HEK293 (cell line): Measurements from ENCODE around the gene UTP11.

Experiments used
- CTCF ChIA-PET: fragments of 350-600 bp; formaldehyde crosslinking; extraction: SDS; loops from one replicate; lab custom pipeline; 2021; ENCODE audit warnings: antibody characterized with exemption; lab: Yijun Ruan, JAX
- POLR2A ChIA-PET: fragments of 300-600 bp; formaldehyde crosslinking; extraction: SDS; loops from one replicate; lab custom pipeline; 2020; ENCODE audit warnings: antibody characterized with exemption, inconsistent platforms; lab: Yijun Ruan, JAX
- H3K27ac ChIP-seq: fragments of 200-500 bp; sonication (Bioruptor generic); 2 replicates; pipeline ENCODE4 v1.5.1; 2014; ENCODE audit warnings: low read depth, low read length, control low read depth, inconsistent platforms; ENCODE audit errors: extremely low read depth
- H3K36me3 ChIP-seq, 2 experiments: fragments of 200-500 bp in 1 of 2; sonication (Bioruptor generic) in 1 of 2; 1 replicate in 1 of 2; 2 replicates in 1 of 2; pipeline ENCODE4 v1.5.1; 2014 to 2017; ENCODE audit warnings: inconsistent platforms in 2 of 2, low read length in 2 of 2; ENCODE audit not compliant: control insufficient read depth in 2 of 2, insufficient read depth in 1 of 2
- H3K4me1 ChIP-seq: fragments of 200-500 bp; sonication (Bioruptor generic); 2 replicates; pipeline ENCODE4 v1.5.1; 2014; ENCODE audit warnings: mild to moderate bottlenecking, low read length, inconsistent platforms; ENCODE audit not compliant: control insufficient read depth, insufficient read depth
- H3K4me3 ChIP-seq: 2 replicates; pipeline ENCODE4 v1.5.1; 2011; ENCODE audit warnings: low read depth, mild to moderate bottlenecking, control low read depth, low read length, moderate library complexity
- H3K9me3 ChIP-seq: fragments of 200-500 bp; sonication (Bioruptor generic); 2 replicates; pipeline ENCODE4 v1.5.1; 2014; ENCODE audit warnings: low read depth, low read length, inconsistent platforms; ENCODE audit not compliant: control insufficient read depth, insufficient read depth
- EGR2 ChIP-seq: fragments of 450-650 bp; formaldehyde crosslinking; IDR thresholded peaks from 2 replicates; pipeline ENCODE4 v1.5.1; 2016; ENCODE audit warnings: low read depth, missing biosample characterization, missing genetic modification characterization
- FEZF1 ChIP-seq: fragments of 450-650 bp; formaldehyde crosslinking; IDR thresholded peaks from 2 replicates; pipeline ENCODE4 v1.5.1; 2016; ENCODE audit warnings: missing biosample characterization, missing genetic modification characterization
- HOXD13 ChIP-seq: sonication (generic); formaldehyde crosslinking; IDR thresholded peaks from 2 replicates; pipeline ENCODE4 v1.8.0; 2022; ENCODE audit warnings: missing genetic modification reagents, borderline replicate concordance
- REPIN1 ChIP-seq: fragments of 450-650 bp; formaldehyde crosslinking; IDR thresholded peaks from 2 replicates; pipeline ENCODE4 v1.5.1; 2017; ENCODE audit warnings: missing biosample characterization, missing genetic modification characterization, low read depth
- ZBTB17 ChIP-seq: fragments of 450-650 bp; formaldehyde crosslinking; IDR thresholded peaks from 2 replicates; pipeline ENCODE4 v1.5.1; 2016; ENCODE audit warnings: missing biosample characterization, missing genetic modification characterization
- ZBTB7A ChIP-seq: fragments of 450-650 bp; formaldehyde crosslinking; IDR thresholded peaks from 2 replicates; pipeline ENCODE4 v1.5.1; 2016; ENCODE audit warnings: low read depth, missing biosample characterization, missing genetic modification characterization
- ZBTB8A ChIP-seq: fragments of 450-650 bp; formaldehyde crosslinking; IDR thresholded peaks from 2 replicates; pipeline ENCODE4 v1.5.1; 2016; ENCODE audit warnings: missing biosample characterization, missing genetic modification characterization
- ZEB2 ChIP-seq: fragments of 450-650 bp; formaldehyde crosslinking; IDR thresholded peaks from 2 replicates; pipeline ENCODE4 v1.5.1; 2016; ENCODE audit warnings: missing biosample characterization, missing genetic modification characterization
- ZFP69B ChIP-seq: fragments of 450-650 bp; formaldehyde crosslinking; IDR thresholded peaks from 2 replicates; pipeline ENCODE4 v1.5.1; 2016; ENCODE audit warnings: missing biosample characterization, missing genetic modification characterization
- ZNF114 ChIP-seq: fragments of 450-650 bp; formaldehyde crosslinking; IDR thresholded peaks from 2 replicates; pipeline ENCODE4 v1.5.0; 2017; ENCODE audit warnings: missing biosample characterization, missing genetic modification characterization
- ZNF2 ChIP-seq: fragments of 450-650 bp; formaldehyde crosslinking; IDR thresholded peaks from 2 replicates; pipeline ENCODE4 v1.5.1; 2016; ENCODE audit warnings: missing biosample characterization, missing genetic modification characterization
- ZNF211 ChIP-seq: fragments of 450-650 bp; formaldehyde crosslinking; IDR thresholded peaks from 2 replicates; pipeline ENCODE4 v1.5.1; 2016; ENCODE audit warnings: low read depth, missing biosample characterization, missing genetic modification characterization
- ZNF324 ChIP-seq: fragments of 450-650 bp; formaldehyde crosslinking; IDR thresholded peaks from 2 replicates; pipeline ENCODE4 v1.5.1; 2016; ENCODE audit warnings: missing biosample characterization, missing genetic modification characterization
- ZNF473 ChIP-seq: fragments of 450-650 bp; formaldehyde crosslinking; IDR thresholded peaks from 2 replicates; pipeline ENCODE4 v1.5.1; 2017; ENCODE audit warnings: missing biosample characterization, missing genetic modification characterization
- ZNF501 ChIP-seq: fragments of 450-650 bp; formaldehyde crosslinking; IDR thresholded peaks from 2 replicates; pipeline ENCODE4 v1.5.1; 2016; ENCODE audit warnings: missing biosample characterization, missing genetic modification characterization
- ZNF529 ChIP-seq: fragments of 450-650 bp; formaldehyde crosslinking; IDR thresholded peaks from 2 replicates; pipeline ENCODE4 v1.5.1; 2017; ENCODE audit warnings: missing genetic modification characterization, missing biosample characterization; ENCODE audit not compliant: insufficient replicate concordance
- ZNF549 ChIP-seq: fragments of 450-650 bp; IDR thresholded peaks from 2 replicates; pipeline ENCODE4 v1.5.1; 2018; ENCODE audit warnings: missing biosample characterization, missing genetic modification characterization, mild to moderate bottlenecking, inconsistent platforms, moderate library complexity
- ZNF558 ChIP-seq: fragments of 450-650 bp; formaldehyde crosslinking; IDR thresholded peaks from 2 replicates; pipeline ENCODE4 v1.5.1; 2016; ENCODE audit warnings: missing biosample characterization, missing genetic modification characterization
- ZNF621 ChIP-seq: fragments of 450-650 bp; formaldehyde crosslinking; IDR thresholded peaks from 2 replicates; pipeline ENCODE4 v1.5.1; 2017; ENCODE audit warnings: missing biosample characterization, missing genetic modification characterization
- ZNF629 ChIP-seq: fragments of 450-650 bp; formaldehyde crosslinking; IDR thresholded peaks from 2 replicates; pipeline ENCODE4 v1.5.1; 2017; ENCODE audit warnings: missing biosample characterization, missing genetic modification characterization
- TF ChIP-seq, protein P1 (sequence below): fragments of 450-650 bp; formaldehyde crosslinking; IDR thresholded peaks from 2 replicates; pipeline ENCODE4 v1.5.1; 2016; ENCODE audit warnings: missing biosample characterization, missing genetic modification characterization
- TF ChIP-seq, protein P2 (sequence below): fragments of 450-650 bp; formaldehyde crosslinking; IDR thresholded peaks from 2 replicates; pipeline ENCODE4 v1.5.1; 2016; ENCODE audit warnings: missing biosample characterization, missing genetic modification characterization, borderline replicate concordance
- TF ChIP-seq, protein P3 (sequence below): fragments of 450-650 bp; formaldehyde crosslinking; IDR thresholded peaks from 2 replicates; pipeline ENCODE4 v1.5.1; 2017; ENCODE audit warnings: missing biosample characterization, mild to moderate bottlenecking, missing genetic modification characterization, moderate library complexity
- TF ChIP-seq, protein P4 (sequence below): fragments of 450-650 bp; formaldehyde crosslinking; IDR thresholded peaks from 2 replicates; pipeline ENCODE4 v1.5.1; 2016; ENCODE audit warnings: missing biosample characterization, missing genetic modification characterization
- TF ChIP-seq, protein P5 (sequence below): fragments of 450-650 bp; formaldehyde crosslinking; IDR thresholded peaks from 2 replicates; pipeline ENCODE4 v1.5.1; 2016; ENCODE audit warnings: missing biosample characterization, missing genetic modification characterization

The UTP11 gene, protein sequence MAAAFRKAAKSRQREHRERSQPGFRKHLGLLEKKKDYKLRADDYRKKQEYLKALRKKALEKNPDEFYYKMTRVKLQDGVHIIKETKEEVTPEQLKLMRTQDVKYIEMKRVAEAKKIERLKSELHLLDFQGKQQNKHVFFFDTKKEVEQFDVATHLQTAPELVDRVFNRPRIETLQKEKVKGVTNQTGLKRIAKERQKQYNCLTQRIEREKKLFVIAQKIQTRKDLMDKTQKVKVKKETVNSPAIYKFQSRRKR

DNA sequence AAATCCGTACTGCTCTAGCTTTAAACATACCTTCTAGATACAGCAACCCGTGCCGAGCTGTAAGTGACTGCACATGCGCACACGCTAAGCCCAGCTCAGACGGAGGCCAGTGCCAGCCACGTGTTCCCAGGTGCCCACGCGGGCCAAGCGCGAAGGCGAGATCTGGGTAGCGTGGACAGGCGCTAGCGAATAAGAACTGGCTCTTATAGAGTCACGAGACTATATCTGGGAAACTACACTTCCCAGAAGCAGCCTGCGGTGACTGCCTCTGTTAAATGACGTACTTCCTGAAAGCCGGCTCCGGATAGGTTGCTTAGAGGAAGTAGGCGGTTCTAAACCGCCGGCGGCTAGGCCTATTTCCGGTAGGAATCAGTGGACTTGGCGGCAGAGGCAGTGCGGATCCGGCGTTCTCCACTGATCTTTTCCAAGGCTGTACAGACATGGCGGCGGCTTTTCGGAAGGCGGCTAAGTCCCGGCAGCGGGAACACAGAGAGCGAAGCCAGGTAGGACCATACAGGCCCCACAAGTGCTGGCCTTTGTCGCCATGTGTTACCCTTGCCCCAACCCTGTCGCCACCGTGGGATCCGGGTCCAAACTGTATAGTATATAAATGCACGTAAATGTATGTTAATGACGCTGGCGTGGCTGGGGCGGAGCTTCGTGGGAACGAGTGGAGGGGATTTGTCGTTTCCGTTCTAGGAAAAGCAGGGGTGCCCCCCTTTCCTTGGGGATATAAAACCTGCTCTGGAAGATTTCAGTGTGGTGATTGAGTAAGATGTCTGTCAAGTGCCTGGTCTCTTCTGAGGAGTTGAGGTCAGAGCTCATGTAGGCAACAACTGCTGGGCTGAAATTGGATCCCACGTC is at the start of gene UTP11:
TSS of gene UTP11 (plus strand) at position 372 of the 864 bp plus-strand sequence. CDS start at position 441, 69 bp downstream.
- Histone ChIP-seq H3K4me3 (peak within 1 kb of the TSS; percentile 86), H3K27ac (peak within 1 kb of the TSS; percentile 89), H3K36me3 (peaks cover 0 to 34% of the 10 kb centered on the region in 2 experiments; a peak in 2 of 3 replicates), H3K9me3 (no peaks in the 10 kb centered on the region), H3K4me1 (no peaks in the 10 kb centered on the region)
- CTCF ChIA-PET: interaction anchor here (1.0 to 1.3 kb wide), 3 partner anchors 10 to 23 kb away, joined by 4 to 5 read pairs (median 4); partner anchors contain the start of gene SF3A3
- POLR2A ChIA-PET: interaction anchor here (0.6 to 3.8 kb wide), 7 partner anchors 11 to 1014 kb away, joined by 3 to 44 read pairs (median 4); partner anchors contain the start of genes NDUFS5 and SF3A3
- TF ChIP-seq, protein P1, sequence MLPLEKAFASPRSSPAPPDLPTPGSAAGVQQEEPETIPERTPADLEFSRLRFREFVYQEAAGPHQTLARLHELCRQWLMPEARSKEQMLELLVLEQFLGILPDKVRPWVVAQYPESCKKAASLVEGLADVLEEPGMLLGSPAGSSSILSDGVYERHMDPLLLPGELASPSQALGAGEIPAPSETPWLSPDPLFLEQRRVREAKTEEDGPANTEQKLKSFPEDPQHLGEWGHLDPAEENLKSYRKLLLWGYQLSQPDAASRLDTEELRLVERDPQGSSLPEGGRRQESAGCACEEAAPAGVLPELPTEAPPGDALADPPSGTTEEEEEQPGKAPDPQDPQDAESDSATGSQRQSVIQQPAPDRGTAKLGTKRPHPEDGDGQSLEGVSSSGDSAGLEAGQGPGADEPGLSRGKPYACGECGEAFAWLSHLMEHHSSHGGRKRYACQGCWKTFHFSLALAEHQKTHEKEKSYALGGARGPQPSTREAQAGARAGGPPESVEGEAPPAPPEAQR (tag by site-specific recombination): no peak
- peak; percentile 99 for TF ChIP-seq HOXD13 (CRISPR knock-in tag)
- no peak for TF ChIP-seq ZNF473 (tag by site-specific recombination)
- TF ChIP-seq ZNF621 (tag by site-specific recombination): no peak
- no peak; the same call in 1 of the 2 replicates for TF ChIP-seq REPIN1 (tag by site-specific recombination)
- peak; percentile 99 for TF ChIP-seq ZNF629 (tag by site-specific recombination)
- peak; percentile 87; the same call in 1 of the 2 replicates for TF ChIP-seq ZFP69B
- TF ChIP-seq ZNF549: no peak
- TF ChIP-seq, protein P2, sequence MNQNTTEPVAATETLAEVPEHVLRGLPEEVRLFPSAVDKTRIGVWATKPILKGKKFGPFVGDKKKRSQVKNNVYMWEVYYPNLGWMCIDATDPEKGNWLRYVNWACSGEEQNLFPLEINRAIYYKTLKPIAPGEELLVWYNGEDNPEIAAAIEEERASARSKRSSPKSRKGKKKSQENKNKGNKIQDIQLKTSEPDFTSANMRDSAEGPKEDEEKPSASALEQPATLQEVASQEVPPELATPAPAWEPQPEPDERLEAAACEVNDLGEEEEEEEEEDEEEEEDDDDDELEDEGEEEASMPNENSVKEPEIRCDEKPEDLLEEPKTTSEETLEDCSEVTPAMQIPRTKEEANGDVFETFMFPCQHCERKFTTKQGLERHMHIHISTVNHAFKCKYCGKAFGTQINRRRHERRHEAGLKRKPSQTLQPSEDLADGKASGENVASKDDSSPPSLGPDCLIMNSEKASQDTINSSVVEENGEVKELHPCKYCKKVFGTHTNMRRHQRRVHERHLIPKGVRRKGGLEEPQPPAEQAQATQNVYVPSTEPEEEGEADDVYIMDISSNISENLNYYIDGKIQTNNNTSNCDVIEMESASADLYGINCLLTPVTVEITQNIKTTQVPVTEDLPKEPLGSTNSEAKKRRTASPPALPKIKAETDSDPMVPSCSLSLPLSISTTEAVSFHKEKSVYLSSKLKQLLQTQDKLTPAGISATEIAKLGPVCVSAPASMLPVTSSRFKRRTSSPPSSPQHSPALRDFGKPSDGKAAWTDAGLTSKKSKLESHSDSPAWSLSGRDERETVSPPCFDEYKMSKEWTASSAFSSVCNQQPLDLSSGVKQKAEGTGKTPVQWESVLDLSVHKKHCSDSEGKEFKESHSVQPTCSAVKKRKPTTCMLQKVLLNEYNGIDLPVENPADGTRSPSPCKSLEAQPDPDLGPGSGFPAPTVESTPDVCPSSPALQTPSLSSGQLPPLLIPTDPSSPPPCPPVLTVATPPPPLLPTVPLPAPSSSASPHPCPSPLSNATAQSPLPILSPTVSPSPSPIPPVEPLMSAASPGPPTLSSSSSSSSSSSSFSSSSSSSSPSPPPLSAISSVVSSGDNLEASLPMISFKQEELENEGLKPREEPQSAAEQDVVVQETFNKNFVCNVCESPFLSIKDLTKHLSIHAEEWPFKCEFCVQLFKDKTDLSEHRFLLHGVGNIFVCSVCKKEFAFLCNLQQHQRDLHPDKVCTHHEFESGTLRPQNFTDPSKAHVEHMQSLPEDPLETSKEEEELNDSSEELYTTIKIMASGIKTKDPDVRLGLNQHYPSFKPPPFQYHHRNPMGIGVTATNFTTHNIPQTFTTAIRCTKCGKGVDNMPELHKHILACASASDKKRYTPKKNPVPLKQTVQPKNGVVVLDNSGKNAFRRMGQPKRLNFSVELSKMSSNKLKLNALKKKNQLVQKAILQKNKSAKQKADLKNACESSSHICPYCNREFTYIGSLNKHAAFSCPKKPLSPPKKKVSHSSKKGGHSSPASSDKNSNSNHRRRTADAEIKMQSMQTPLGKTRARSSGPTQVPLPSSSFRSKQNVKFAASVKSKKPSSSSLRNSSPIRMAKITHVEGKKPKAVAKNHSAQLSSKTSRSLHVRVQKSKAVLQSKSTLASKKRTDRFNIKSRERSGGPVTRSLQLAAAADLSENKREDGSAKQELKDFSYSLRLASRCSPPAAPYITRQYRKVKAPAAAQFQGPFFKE (tag by site-specific recombination): no peak
- no peak for TF ChIP-seq ZNF114 (tag by site-specific recombination)
- TF ChIP-seq EGR2: 0 out of 2 replicates have a peak, but pooled peaks have one; percentile 28
- TF ChIP-seq FEZF1 (tag by site-specific recombination): no peak
- peak; percentile 14; the same call in 1 of the 2 replicates for TF ChIP-seq ZNF324
- TF ChIP-seq ZNF501 (tag by site-specific recombination): peak; percentile 55; the same call in 1 of the 2 replicates
- peak; percentile 41; the same call in 1 of the 2 replicates for TF ChIP-seq ZNF558 (tag by site-specific recombination)
- no peak for TF ChIP-seq ZBTB7A (tag by site-specific recombination)
- TF ChIP-seq, protein P3, sequence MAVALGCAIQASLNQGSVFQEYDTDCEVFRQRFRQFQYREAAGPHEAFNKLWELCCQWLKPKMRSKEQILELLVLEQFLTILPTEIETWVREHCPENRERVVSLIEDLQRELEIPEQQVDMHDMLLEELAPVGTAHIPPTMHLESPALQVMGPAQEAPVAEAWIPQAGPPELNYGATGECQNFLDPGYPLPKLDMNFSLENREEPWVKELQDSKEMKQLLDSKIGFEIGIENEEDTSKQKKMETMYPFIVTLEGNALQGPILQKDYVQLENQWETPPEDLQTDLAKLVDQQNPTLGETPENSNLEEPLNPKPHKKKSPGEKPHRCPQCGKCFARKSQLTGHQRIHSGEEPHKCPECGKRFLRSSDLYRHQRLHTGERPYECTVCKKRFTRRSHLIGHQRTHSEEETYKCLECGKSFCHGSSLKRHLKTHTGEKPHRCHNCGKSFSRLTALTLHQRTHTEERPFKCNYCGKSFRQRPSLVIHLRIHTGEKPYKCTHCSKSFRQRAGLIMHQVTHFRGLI (tag by site-specific recombination): no peak
- TF ChIP-seq, protein P4, sequence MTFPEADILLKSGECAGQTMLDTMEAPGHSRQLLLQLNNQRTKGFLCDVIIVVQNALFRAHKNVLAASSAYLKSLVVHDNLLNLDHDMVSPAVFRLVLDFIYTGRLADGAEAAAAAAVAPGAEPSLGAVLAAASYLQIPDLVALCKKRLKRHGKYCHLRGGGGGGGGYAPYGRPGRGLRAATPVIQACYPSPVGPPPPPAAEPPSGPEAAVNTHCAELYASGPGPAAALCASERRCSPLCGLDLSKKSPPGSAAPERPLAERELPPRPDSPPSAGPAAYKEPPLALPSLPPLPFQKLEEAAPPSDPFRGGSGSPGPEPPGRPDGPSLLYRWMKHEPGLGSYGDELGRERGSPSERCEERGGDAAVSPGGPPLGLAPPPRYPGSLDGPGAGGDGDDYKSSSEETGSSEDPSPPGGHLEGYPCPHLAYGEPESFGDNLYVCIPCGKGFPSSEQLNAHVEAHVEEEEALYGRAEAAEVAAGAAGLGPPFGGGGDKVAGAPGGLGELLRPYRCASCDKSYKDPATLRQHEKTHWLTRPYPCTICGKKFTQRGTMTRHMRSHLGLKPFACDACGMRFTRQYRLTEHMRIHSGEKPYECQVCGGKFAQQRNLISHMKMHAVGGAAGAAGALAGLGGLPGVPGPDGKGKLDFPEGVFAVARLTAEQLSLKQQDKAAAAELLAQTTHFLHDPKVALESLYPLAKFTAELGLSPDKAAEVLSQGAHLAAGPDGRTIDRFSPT: peak; percentile 98
- TF ChIP-seq ZBTB8A (tag by site-specific recombination): peak; percentile 71
- TF ChIP-seq, protein P5, sequence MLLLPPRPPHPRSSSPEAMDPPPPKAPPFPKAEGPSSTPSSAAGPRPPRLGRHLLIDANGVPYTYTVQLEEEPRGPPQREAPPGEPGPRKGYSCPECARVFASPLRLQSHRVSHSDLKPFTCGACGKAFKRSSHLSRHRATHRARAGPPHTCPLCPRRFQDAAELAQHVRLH (tag by site-specific recombination): peak; percentile 96
- TF ChIP-seq ZNF529: no peak
- no peak for TF ChIP-seq ZNF211 (tag by site-specific recombination)
- peak; percentile 65; the same call in 1 of the 2 replicates for TF ChIP-seq ZEB2
- TF ChIP-seq ZNF2 (tag by site-specific recombination): peak; percentile 81
- TF ChIP-seq ZBTB17 (tag by site-specific recombination): peak; percentile 88
